HG03025 (cell line): Measurements from ENCODE around the gene PPP1R12A.
"Not testable (repeated sequence)": the region's sequence is repeated elsewhere in the genome, so short reads cannot be mapped to it uniquely, and the experiment has no call there.

Experiments
- ATAC-seq: cut with Tn5 transposase; IDR thresholded peaks from one replicate; pipeline ENCODE4 v1.9.1; 2021; ENCODE audit warnings: mild to moderate bottlenecking, moderate library complexity; ENCODE audit not compliant: unreplicated experiment, low FRiP score

PPP1R12A gene

GRCh38 chr12:79897617-79898016 is 37.3 kb downstream of the PPP1R12A start:
- no peak for ATAC-seq

GRCh38 chr12:79895804-79896203 is 39.1 kb downstream of the PPP1R12A start:
- no peak for ATAC-seq

- ATAC-seq: no peak
These were observed 39.8 kb downstream of the PPP1R12A start for GRCh38 chr12:79895071-79895470.

GRCh38 chr12:79891506-79892162 is 43.3 kb downstream of the PPP1R12A start:
- no peak for ATAC-seq

- ATAC-seq: no peak
These were observed 47.0 kb downstream of the PPP1R12A start for GRCh38 chr12:79887890-79888289.

GRCh38 chr12:79886917-79887519 is 47.9 kb downstream of the PPP1R12A start:
- ATAC-seq: no peak

GRCh38 chr12:79885911-79886490 is 48.9 kb downstream of the PPP1R12A start:
- no peak for ATAC-seq

- no peak for ATAC-seq
These were observed 50.4 kb downstream of the PPP1R12A start for GRCh38 chr12:79884401-79885006.

GRCh38 chr12:79883216-79883615 is 51.7 kb downstream of the PPP1R12A start:
- ATAC-seq: no peak

GRCh38 chr12:79881351-79881750 is 53.5 kb downstream of the PPP1R12A start:
- no peak for ATAC-seq

- ATAC-seq: not testable (repeated sequence)
These were observed 56.4 kb downstream of the PPP1R12A start for GRCh38 chr12:79878506-79878905.

- ATAC-seq: no peak
These were observed 57.7 kb downstream of the PPP1R12A start for GRCh38 chr12:79877246-79877645.

GRCh38 chr12:79874665-79875064 is 60.2 kb downstream of the PPP1R12A start:
- ATAC-seq: no peak

- no peak for ATAC-seq
These were observed 61.7 kb downstream of the PPP1R12A start for GRCh38 chr12:79873201-79873600.

- ATAC-seq: no peak
These were observed 63.3 kb downstream of the PPP1R12A start for GRCh38 chr12:79871621-79872020.

GRCh38 chr12:79870916-79871315 is 64.0 kb downstream of the PPP1R12A start:
- no peak for ATAC-seq

GRCh38 chr12:79859646-79860045 is 75.3 kb downstream of the PPP1R12A start:
- no peak for ATAC-seq

GRCh38 chr12:79858518-79858917 is 76.4 kb downstream of the PPP1R12A start:
- ATAC-seq: no peak

GRCh38 chr12:79857675-79858074 is 77.2 kb downstream of the PPP1R12A start:
- no peak for ATAC-seq

GRCh38 chr12:79850610-79851299 is 84.1 kb downstream of the PPP1R12A start:
- no peak for ATAC-seq

GRCh38 chr12:79848339-79848738 is 86.6 kb downstream of the PPP1R12A start:
- ATAC-seq: no peak
